Fibroblast of villous mesenchyme (primary cell): ENCODE measurements around the gene SMC3. TPM values are rescaled to one million over a fixed set of nuclear protein-coding genes. Genes with fewer than 3 reads are reported as not detected.

Experiments
- small RNA-seq: library from RNA; depleted of rRNA; stranded (forward); fragments of <200 nt; gene quantifications from one replicate; pipeline ENCODE3, GENCODE V24; 2012
- total RNA-seq: library from RNA; depleted of rRNA; stranded (reverse); fragments of >200 nt; gene quantifications from 2 replicates; pipeline ENCODE4 v1.2.3, GENCODE V29; 2012

The SMC3 gene
- total RNA-seq, 1 donor: 23.3 TPM

Small RNAs within 50 kb of the gene (small RNA-seq; reads per million reads assigned to genes)
- gene RF00019: not detected

Other genes with a start within 250 kb of the SMC3 start
- 10.0 and 42.3 TPM in 2 replicates for gene DUSP5, start 69.8 kb upstream of the SMC3 start, total RNA-seq
- gene RBM20, start 76.6 kb downstream of the SMC3 start, total RNA-seq: under 0.01 and 0.32 TPM in 2 replicates